Fibroblast of pulmonary artery (primary cell): Measurements from ENCODE around the gene MACIR.
A peak's percentile ranks its signal among the peaks of the same experiment; 100 is the strongest.

Source experiments
- DNase-seq: peaks from one replicate; pipeline ENCODE4 v3.0.0-alpha.2; 2010; ENCODE audit warnings: low read depth
- H3K4me3 ChIP-seq: replicated peaks from 2 replicates; pipeline ENCODE4 v1.5.1; 2011; ENCODE audit warnings: low read depth, mild to moderate bottlenecking, control low read depth, low read length, moderate library complexity
- TF ChIP-seq, protein P1 (sequence below): IDR thresholded peaks from 2 replicates; pipeline ENCODE4 v1.5.1; 2011; ENCODE audit warnings: mild to moderate bottlenecking, control low read depth, low read length, inconsistent platforms; ENCODE audit errors: missing control alignments

The MACIR gene

DNA sequence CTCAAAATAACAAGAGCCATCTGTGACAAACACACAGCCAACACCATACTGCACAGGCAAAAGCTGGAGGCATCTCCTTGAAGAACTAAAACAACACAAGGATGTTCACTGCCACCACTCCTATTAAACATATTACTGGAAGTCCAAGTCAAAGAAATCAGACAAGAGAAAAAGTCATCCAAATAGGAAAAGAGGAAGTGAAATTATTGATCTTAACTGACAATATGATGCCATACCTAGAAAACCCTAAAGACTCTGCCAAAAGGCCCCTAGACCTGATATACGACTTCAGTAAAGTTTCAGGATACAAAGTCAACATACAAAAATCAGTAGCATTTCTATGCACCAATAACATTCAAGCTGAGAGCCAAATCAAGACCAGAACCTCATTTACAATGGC lies 30.0 kb upstream of the MACIR start:
- no peak overlapping the region for H3K4me3 ChIP-seq
- no peak for DNase-seq
- TF ChIP-seq, protein P1, sequence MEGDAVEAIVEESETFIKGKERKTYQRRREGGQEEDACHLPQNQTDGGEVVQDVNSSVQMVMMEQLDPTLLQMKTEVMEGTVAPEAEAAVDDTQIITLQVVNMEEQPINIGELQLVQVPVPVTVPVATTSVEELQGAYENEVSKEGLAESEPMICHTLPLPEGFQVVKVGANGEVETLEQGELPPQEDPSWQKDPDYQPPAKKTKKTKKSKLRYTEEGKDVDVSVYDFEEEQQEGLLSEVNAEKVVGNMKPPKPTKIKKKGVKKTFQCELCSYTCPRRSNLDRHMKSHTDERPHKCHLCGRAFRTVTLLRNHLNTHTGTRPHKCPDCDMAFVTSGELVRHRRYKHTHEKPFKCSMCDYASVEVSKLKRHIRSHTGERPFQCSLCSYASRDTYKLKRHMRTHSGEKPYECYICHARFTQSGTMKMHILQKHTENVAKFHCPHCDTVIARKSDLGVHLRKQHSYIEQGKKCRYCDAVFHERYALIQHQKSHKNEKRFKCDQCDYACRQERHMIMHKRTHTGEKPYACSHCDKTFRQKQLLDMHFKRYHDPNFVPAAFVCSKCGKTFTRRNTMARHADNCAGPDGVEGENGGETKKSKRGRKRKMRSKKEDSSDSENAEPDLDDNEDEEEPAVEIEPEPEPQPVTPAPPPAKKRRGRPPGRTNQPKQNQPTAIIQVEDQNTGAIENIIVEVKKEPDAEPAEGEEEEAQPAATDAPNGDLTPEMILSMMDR = no peak

DNA sequence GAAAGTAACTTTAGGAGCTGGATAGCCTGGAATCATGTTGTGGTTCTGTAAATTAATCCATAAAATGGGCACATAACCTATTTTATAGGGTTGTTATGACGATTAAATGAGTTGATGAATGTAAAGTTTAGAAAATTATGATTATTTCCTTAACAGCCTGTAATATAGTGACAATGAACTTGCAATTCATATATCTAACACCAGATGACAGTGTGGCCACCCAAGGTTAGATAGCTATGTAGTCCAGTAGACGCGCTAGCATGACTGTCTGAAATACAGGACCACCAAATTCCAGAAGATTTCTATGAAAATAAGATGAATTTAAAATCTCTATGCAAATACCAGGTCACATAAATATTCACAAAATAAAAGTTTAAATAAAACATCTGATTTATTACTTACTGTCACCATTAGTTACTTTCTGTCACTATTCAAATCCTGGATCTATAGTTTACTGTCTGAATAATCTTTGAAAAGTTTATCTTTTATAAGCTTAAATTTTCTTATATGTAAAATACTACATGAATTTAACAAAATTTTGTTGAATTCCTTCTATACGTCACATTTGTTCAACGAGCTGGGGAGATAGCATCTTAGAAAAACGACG lies 26.1 kb upstream of the MACIR start:
- TF ChIP-seq, protein P1 = peak; percentile 89
- no peak overlapping the region for H3K4me3 ChIP-seq
- DNase-seq = peak; percentile 74

DNA sequence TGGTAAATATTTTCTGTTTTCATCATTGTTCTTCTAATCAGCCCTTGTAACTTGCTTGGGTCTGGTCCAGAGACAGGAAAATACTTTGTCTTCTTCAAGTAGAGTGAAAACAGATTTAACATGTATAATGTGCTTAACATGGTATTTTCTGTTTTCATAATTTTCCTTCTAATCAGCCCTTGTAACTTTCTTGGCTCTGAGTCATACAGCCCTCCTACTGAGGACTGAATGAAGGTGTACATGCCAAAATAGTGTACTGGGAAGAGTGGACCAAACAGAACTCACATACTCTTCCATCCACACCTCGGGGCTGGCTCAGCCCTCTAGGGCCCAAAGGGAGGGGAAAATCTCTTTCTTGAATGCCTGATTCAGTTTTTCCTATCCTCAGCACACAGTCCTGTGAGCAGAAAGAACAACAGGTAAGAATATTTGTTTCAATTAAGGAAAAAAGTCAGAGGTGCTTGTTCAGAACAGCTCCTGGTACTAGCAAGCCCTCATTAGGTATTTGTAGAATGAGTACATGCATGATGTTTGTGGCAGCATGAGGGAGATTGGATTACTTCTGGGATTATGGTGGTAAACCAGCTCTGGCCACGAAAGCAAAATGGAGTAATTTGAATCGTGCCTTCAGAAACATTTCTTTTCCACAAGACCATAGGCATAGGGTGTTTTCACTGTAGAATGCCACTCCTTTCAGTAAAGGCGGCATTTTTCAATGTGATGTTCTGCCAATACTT lies 24.2 kb upstream of the MACIR start:
- DNase-seq = peak; percentile 62
- TF ChIP-seq, protein P1 = no peak
- no peak overlapping the region for H3K4me3 ChIP-seq

DNA sequence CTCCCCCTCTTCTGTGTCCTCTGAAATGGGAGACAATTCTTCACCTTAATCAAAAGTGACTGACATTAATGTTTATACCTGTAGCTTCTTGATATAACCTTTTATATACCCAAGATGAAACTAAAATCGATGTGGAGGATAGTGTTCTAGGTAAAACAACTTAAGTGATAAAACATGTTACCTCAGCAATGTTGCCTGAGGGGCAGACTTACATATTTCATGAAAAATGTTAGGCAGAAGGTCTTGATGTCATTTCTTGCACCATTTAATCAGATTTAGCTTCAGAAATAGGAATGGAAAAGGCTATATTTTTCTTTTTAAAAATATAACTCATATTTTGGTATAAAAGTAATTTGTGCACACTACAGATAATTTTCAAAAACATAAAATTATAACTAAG lies 22.7 kb upstream of the MACIR start:
- TF ChIP-seq, protein P1 = no peak
- no peak for DNase-seq

DNA sequence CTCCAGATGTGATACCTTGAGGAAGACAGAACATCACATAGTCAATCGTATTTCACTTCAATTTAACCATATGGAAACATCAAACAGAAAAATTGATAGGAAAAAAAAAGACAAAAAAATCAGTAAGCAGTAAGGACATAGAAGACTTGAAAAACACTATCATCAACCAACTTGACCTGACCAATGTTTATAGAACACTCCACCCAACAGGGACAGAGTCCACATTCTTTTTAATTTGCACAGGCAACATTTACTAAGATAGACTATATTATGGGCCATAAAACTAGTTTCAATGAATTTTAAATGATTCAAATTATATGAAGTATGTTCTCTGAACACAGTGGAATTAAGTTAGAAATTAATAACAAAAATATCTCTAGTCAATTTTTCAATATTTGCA lies 20.8 kb upstream of the MACIR start:
- no peak for DNase-seq
- TF ChIP-seq, protein P1 = no peak
- H3K4me3 ChIP-seq = no peak overlapping the region

More for the DNA sequence above, 22.7 kb upstream of the MACIR start:
- no peak overlapping the region for H3K4me3 ChIP-seq

DNA sequence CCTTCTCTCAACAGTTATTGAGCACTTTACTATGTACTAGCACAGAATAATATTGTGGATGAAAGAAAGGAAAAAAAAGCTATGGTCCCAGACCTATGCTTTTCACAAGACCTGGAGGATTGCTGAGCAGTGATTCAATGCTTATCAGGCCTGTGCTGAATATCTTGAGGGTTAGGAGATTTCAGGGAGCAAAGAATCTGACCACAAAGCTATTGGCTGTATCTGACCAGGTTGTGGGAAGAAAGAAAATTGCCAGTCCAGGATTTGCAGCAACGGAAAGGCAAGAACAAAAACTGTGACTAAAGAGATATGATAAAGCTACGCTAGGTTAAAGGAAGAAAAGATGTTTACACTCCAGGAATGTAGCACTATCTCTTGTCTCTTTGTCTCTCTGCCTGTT lies 14.9 kb upstream of the MACIR start:
- no peak overlapping the region for H3K4me3 ChIP-seq
- TF ChIP-seq, protein P1 = no peak
- peak; percentile 68 for DNase-seq

DNA sequence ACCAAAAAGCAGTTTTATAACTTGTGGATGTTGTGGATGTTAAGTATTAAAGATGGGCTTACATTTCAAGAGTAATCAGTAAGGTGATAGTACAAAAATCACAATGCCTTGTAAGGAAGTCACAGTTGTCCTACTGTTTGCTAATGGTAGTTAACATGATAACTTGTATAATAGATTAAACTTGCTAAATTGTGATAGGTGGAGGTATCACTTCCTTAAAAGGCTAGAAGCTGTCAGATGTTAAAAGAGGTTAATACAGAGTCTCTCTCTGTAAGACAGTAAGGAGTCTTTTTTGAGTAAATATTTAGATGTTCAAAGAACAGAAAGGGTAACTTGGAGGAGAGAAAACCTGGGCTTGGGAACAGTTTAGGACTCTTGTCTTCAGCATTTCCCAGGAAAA lies 14.2 kb upstream of the MACIR start:
- no peak for DNase-seq
- H3K4me3 ChIP-seq = no peak overlapping the region
- TF ChIP-seq, protein P1 = no peak
